ENCODE data around the gene WDR87. TPM values are rescaled to one million over a fixed set of nuclear protein-coding genes. Genes with fewer than 3 reads are reported as not detected.

Gene WDR87
- total RNA-seq, 1 experiment from 2014 or later, result not detected

DNA sequence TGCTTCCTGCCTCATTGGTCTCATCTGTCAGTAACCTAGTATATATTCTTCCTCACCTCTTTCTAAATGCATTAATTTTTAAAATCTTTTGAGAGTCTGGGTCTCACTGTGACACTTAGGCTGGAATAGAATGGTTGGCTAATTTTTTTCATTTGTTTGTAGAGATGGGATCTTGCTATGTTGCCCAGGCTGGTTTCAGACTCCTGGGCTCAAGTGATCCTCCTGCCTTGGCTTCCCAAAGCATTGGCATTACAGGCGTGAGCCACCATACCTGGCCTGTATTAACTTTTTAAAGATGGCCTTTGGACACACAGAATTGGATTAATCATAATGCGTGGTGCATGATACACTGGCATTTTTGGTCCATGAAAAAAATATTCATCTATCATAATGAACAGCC lies 30.5 kb upstream of the WDR87 start:
- Histone ChIP-seq H3K36me3 (ENCODE audit: control insufficient read depth, insufficient read depth, low read length) (no peaks in the 10 kb centered on the region), H3K4me1 (ENCODE audit: control insufficient read depth, insufficient read depth, low read length) (peaks cover 24% of the 10 kb centered on the region), H3K4me3 (ENCODE audit: low read depth in 2 of 2, low read length in 2 of 2) (no peak overlapping the region), H3K9me3 (ENCODE audit: control insufficient read depth, insufficient read depth, low read depth, low read length) (peaks cover 24% of the 10 kb centered on the region; the same call in 1 of the 2 replicates), H3K27me3 (ENCODE audit: control insufficient read depth, insufficient read depth, low read length) (no peaks in the 10 kb centered on the region), H3K27ac (ENCODE audit: low read length) (no peak overlapping the region)
- DNase-seq (ENCODE audit: low read depth, low spot score) (no peak), ATAC-seq (no peak)
- in situ Hi-C loops (cut with HindIII; ENCODE audit: low pct_unique_long_range_greater_than_20kb, low sequenced_read_pairs), result no loop called here
- CTCF ChIA-PET, result no interaction called here
- POLR2A ChIA-PET, result no interaction called here
- intact Hi-C loops (cut with micrococcal nuclease; ENCODE audit: unreplicated experiment), result no loop called here
- TF ChIP-seq, protein P1, sequence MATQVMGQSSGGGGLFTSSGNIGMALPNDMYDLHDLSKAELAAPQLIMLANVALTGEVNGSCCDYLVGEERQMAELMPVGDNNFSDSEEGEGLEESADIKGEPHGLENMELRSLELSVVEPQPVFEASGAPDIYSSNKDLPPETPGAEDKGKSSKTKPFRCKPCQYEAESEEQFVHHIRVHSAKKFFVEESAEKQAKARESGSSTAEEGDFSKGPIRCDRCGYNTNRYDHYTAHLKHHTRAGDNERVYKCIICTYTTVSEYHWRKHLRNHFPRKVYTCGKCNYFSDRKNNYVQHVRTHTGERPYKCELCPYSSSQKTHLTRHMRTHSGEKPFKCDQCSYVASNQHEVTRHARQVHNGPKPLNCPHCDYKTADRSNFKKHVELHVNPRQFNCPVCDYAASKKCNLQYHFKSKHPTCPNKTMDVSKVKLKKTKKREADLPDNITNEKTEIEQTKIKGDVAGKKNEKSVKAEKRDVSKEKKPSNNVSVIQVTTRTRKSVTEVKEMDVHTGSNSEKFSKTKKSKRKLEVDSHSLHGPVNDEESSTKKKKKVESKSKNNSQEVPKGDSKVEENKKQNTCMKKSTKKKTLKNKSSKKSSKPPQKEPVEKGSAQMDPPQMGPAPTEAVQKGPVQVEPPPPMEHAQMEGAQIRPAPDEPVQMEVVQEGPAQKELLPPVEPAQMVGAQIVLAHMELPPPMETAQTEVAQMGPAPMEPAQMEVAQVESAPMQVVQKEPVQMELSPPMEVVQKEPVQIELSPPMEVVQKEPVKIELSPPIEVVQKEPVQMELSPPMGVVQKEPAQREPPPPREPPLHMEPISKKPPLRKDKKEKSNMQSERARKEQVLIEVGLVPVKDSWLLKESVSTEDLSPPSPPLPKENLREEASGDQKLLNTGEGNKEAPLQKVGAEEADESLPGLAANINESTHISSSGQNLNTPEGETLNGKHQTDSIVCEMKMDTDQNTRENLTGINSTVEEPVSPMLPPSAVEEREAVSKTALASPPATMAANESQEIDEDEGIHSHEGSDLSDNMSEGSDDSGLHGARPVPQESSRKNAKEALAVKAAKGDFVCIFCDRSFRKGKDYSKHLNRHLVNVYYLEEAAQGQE (IDR thresholded peaks at IDR 0.05; ENCODE audit: insufficient read depth in 1 of 2, low read depth in 2 of 2, low read length in 1 of 2), result no peak
- no peak for TF ChIP-seq TCF7L2 (IDR thresholded peaks at IDR 0.05; ENCODE audit: low read depth, low read length)
- no peak for TF ChIP-seq POLR2AphosphoS5 (IDR thresholded peaks at IDR 0.05; ENCODE audit: low read depth, low read length)
- TF ChIP-seq, protein P2, sequence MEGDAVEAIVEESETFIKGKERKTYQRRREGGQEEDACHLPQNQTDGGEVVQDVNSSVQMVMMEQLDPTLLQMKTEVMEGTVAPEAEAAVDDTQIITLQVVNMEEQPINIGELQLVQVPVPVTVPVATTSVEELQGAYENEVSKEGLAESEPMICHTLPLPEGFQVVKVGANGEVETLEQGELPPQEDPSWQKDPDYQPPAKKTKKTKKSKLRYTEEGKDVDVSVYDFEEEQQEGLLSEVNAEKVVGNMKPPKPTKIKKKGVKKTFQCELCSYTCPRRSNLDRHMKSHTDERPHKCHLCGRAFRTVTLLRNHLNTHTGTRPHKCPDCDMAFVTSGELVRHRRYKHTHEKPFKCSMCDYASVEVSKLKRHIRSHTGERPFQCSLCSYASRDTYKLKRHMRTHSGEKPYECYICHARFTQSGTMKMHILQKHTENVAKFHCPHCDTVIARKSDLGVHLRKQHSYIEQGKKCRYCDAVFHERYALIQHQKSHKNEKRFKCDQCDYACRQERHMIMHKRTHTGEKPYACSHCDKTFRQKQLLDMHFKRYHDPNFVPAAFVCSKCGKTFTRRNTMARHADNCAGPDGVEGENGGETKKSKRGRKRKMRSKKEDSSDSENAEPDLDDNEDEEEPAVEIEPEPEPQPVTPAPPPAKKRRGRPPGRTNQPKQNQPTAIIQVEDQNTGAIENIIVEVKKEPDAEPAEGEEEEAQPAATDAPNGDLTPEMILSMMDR (IDR thresholded peaks at IDR 0.05), result no peak
- TF ChIP-seq SIN3A (IDR thresholded peaks at IDR 0.05; ENCODE audit: borderline replicate concordance, insufficient read depth, low read depth, low read length), result no peak
- BruUV-seq (replicated peaks), result no TSS peak

DNA sequence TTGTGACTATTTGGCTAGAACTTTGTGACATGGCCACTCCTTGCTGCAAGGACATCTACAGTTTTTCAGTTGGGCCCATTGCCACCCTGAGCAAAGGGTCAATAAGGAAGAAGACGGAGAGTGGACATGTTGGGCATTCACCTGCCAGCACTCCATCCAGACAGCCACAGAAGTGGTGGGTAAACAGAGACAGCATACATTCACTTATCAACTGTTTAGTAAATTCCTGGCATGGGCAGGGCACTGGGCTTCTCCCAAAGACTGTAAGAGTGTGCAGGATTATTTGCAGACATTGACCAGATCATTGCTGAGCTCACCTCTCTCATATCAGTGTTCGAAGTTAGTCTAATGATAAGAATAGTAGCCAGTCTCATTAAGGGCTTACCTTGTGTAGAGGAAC lies 29.8 kb upstream of the WDR87 start:
- in situ Hi-C loops (cut with HindIII; ENCODE audit: low pct_unique_long_range_greater_than_20kb, low sequenced_read_pairs) (no loop called here), intact Hi-C loops (cut with micrococcal nuclease; ENCODE audit: unreplicated experiment) (no loop called here)
- H3K9me3 ChIP-seq (ENCODE audit: control insufficient read depth, insufficient read depth, low read depth, low read length), result peaks cover 24% of the 10 kb centered on the region; the same call in 1 of the 2 replicates
- DNase-seq (ENCODE audit: low read depth, low spot score) (no peak), ATAC-seq (no peak)
- no TSS peak for BruUV-seq (replicated peaks)
- peaks cover 26% of the 10 kb centered on the region for H3K4me1 ChIP-seq (ENCODE audit: control insufficient read depth, insufficient read depth, low read length)
- no peak for TF ChIP-seq TCF7L2 (IDR thresholded peaks at IDR 0.05; ENCODE audit: low read depth, low read length)
- TF ChIP-seq, protein P1 (IDR thresholded peaks at IDR 0.05; ENCODE audit: insufficient read depth in 1 of 2, low read depth in 2 of 2, low read length in 1 of 2), result no peak
- TF ChIP-seq SIN3A (IDR thresholded peaks at IDR 0.05; ENCODE audit: borderline replicate concordance, insufficient read depth, low read depth, low read length), result no peak
- TF ChIP-seq, protein P2 (IDR thresholded peaks at IDR 0.05), result no peak
- no peak for TF ChIP-seq POLR2AphosphoS5 (IDR thresholded peaks at IDR 0.05; ENCODE audit: low read depth, low read length)
- H3K4me3 ChIP-seq (ENCODE audit: low read depth in 2 of 2, low read length in 2 of 2), result no peak overlapping the region
- H3K27ac ChIP-seq (ENCODE audit: low read length), result no peak overlapping the region
- ChIA-PET CTCF (no interaction called here), POLR2A (no interaction called here)
- no peaks in the 10 kb centered on the region for H3K36me3 ChIP-seq (ENCODE audit: control insufficient read depth, insufficient read depth, low read length)
- H3K27me3 ChIP-seq (ENCODE audit: control insufficient read depth, insufficient read depth, low read length), result no peaks in the 10 kb centered on the region
